ENCODE measurements around the gene BSND. TPM values are rescaled to one million over a fixed set of nuclear protein-coding genes. Genes with fewer than 3 reads are reported as not detected.

BSND gene
- total and polyA plus RNA-seq, 9 of the 15 experiments (the other 6 are each of a cell fraction or from before 2014, with no cell fraction given): not detected

DNA sequence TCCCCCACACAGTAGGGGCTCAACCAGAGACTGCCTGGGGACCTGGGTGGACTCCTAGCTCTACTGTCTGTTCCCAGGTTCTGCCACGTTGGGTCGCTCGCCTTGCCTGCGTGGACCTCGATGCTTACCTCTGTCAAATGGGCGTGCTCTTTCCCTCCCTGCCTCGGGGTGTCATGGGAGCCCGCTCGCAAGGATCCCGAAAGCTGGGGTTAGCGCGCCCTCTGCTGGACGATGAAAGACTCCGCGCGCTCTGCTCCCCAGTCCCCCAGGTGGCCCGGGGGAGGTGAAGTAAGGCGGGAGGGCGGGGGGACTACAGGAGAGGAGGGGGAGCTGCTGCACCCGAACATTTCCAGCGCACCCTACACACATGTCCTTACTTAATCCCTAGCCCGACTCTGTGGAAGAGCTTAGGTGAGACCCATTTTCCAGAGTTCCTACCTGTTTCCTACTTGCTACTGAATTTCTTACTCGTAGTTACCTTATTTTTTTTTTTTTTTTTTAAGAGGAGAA is 2.3 kb upstream of the BSND start (continued):
- TF ChIP-seq SMARCA4 (IDR thresholded peaks at IDR 0.05) (no peak), ELF1 (tag; IDR thresholded peaks at IDR 0.05) (no peak), GATAD2B (IDR thresholded peaks at IDR 0.05; ENCODE audit: borderline replicate concordance) (no peak), SPI1 (IDR thresholded peaks at IDR 0.05; ENCODE audit: borderline replicate concordance, low read depth, low read length) (no peak), ASH1L (IDR thresholded peaks at IDR 0.05; ENCODE audit: borderline replicate concordance, low read depth, partially characterized antibody) (no peak), LEF1 (IDR thresholded peaks at IDR 0.05) (no peak), ZNF77 (CRISPR knock-in tag; IDR thresholded peaks at IDR 0.05) (no peak), MCM5 (IDR thresholded peaks at IDR 0.05; ENCODE audit: low read depth) (no peak), NFE2L1 (tag; IDR thresholded peaks at IDR 0.05; ENCODE audit: borderline replicate concordance, low read depth) (no peak), GABPB1 (CRISPR knock-in tag; IDR thresholded peaks at IDR 0.05) (peak; percentile 54; the same call in 1 of the 2 replicates), ATF7 (IDR thresholded peaks at IDR 0.05) (no peak), FOXP1 (CRISPR knock-in tag; IDR thresholded peaks at IDR 0.05) (no peak), POLR2A (conservative IDR thresholded peaks at IDR 0.05) (no peak), ZNF551 (CRISPR knock-in tag; IDR thresholded peaks at IDR 0.05) (no peak), GATAD2A (IDR thresholded peaks at IDR 0.05) (no peak), CREM (IDR thresholded peaks at IDR 0.05; ENCODE audit: low read depth) (peak; percentile 32; the same call in 1 of the 2 replicates), ZNF766 (CRISPR knock-in tag; conservative IDR thresholded peaks at IDR 0.05) (no peak), RAD21 (CRISPR knock-in tag; conservative IDR thresholded peaks at IDR 0.05 in 1 of 2, IDR thresholded peaks at IDR 0.05 in 1 of 2) (peak; percentile 90 to 94), RUNX1 (IDR thresholded peaks at IDR 0.05; ENCODE audit: low read depth) (no peak), SMARCC2 (IDR thresholded peaks at IDR 0.05; ENCODE audit: low read depth) (no peak), MAFF (IDR thresholded peaks at IDR 0.05; ENCODE audit: low read length) (no peak), PPARD (CRISPR knock-in tag; IDR thresholded peaks at IDR 0.05) (no peak)
- TF ChIP-seq, protein P1, sequence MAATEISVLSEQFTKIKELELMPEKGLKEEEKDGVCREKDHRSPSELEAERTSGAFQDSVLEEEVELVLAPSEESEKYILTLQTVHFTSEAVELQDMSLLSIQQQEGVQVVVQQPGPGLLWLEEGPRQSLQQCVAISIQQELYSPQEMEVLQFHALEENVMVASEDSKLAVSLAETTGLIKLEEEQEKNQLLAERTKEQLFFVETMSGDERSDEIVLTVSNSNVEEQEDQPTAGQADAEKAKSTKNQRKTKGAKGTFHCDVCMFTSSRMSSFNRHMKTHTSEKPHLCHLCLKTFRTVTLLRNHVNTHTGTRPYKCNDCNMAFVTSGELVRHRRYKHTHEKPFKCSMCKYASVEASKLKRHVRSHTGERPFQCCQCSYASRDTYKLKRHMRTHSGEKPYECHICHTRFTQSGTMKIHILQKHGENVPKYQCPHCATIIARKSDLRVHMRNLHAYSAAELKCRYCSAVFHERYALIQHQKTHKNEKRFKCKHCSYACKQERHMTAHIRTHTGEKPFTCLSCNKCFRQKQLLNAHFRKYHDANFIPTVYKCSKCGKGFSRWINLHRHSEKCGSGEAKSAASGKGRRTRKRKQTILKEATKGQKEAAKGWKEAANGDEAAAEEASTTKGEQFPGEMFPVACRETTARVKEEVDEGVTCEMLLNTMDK (IDR thresholded peaks at IDR 0.05; ENCODE audit: borderline replicate concordance, insufficient read depth, low read depth, low read length, poor library complexity, severe bottlenecking): no peak
- TF ChIP-seq, protein P2, sequence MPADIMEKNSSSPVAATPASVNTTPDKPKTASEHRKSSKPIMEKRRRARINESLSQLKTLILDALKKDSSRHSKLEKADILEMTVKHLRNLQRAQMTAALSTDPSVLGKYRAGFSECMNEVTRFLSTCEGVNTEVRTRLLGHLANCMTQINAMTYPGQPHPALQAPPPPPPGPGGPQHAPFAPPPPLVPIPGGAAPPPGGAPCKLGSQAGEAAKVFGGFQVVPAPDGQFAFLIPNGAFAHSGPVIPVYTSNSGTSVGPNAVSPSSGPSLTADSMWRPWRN (IDR thresholded peaks at IDR 0.05; ENCODE audit: low read depth): no peak
- TF ChIP-seq, protein P3, sequence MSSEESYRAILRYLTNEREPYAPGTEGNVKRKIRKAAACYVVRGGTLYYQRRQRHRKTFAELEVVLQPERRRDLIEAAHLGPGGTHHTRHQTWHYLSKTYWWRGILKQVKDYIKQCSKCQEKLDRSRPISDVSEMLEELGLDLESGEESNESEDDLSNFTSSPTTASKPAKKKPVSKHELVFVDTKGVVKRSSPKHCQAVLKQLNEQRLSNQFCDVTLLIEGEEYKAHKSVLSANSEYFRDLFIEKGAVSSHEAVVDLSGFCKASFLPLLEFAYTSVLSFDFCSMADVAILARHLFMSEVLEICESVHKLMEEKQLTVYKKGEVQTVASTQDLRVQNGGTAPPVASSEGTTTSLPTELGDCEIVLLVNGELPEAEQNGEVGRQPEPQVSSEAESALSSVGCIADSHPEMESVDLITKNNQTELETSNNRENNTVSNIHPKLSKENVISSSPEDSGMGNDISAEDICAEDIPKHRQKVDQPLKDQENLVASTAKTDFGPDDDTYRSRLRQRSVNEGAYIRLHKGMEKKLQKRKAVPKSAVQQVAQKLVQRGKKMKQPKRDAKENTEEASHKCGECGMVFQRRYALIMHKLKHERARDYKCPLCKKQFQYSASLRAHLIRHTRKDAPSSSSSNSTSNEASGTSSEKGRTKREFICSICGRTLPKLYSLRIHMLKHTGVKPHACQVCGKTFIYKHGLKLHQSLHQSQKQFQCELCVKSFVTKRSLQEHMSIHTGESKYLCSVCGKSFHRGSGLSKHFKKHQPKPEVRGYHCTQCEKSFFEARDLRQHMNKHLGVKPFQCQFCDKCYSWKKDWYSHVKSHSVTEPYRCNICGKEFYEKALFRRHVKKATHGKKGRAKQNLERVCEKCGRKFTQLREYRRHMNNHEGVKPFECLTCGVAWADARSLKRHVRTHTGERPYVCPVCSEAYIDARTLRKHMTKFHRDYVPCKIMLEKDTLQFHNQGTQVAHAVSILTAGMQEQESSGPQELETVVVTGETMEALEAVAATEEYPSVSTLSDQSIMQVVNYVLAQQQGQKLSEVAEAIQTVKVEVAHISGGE (CRISPR knock-in tag; IDR thresholded peaks at IDR 0.05): no peak
